A549 (cell line): Measurements from ENCODE around the gene ZNF474. TPM values are rescaled to one million over a fixed set of nuclear protein-coding genes. Genes with fewer than 3 reads are reported as not detected.

ENCODE experiments used
- ATAC-seq, 2 experiments: fragments of 200-7000 bp in 1 of 2; fragments of >200 bp in 1 of 2; cut with Nextera tagmentation in 1 of 2; cut with Tn5 transposase in 1 of 2; 3 replicates each; pipeline versions ENCODE4 v1.8.0 to v1.9.1; 2018 to 2020; ENCODE audit warnings: mild to moderate bottlenecking in 1 of 2, moderate library complexity in 1 of 2
- CTCF ChIA-PET: fragments of 300-600 bp; sonication (Branson Sonifier 250); formaldehyde crosslinking; extraction: SDS; loops from one replicate; lab custom pipeline; 2021; ENCODE audit warnings: antibody characterized with exemption, inconsistent platforms; lab: Yijun Ruan, JAX
- POLR2A ChIA-PET: fragments of 350-600 bp; formaldehyde crosslinking; extraction: SDS; loops from one replicate; lab custom pipeline; 2021; ENCODE audit warnings: antibody characterized with exemption, inconsistent platforms; lab: Yijun Ruan, JAX
- DNase-seq, 2 experiments: peaks; one replicate each; pipeline versions ENCODE4 v3.0.0 to v3.0.0-alpha.2; 2011 to 2016; ENCODE audit warnings: low read depth in 1 of 2, low spot score in 1 of 2
- FAIRE-seq: peaks from 2 replicates; lab custom pipeline; 2011; peaks lifted over from hg19 to GRCh38; lab: Jason Lieb, UNC
- H3K27ac ChIP-seq, 2 experiments: fragments of >200 bp; sonication (Bioruptor Twin); formaldehyde crosslinking; 3 replicates each; pipeline ENCODE4 v1.5.1; 2016 to 2017
- H3K4me1 ChIP-seq: fragments of >200 bp; sonication (Bioruptor Twin); formaldehyde crosslinking; 3 replicates; pipeline ENCODE4 v1.6.1; 2016
- H3K4me2 ChIP-seq: fragments of >200 bp; sonication (Bioruptor Twin); formaldehyde crosslinking; 3 replicates; pipeline ENCODE4 v1.6.1; 2016
- H3K4me3 ChIP-seq: fragments of >200 bp; sonication (Bioruptor Twin); formaldehyde crosslinking; 3 replicates; pipeline ENCODE4 v1.5.1; 2016
- H3K9me3 ChIP-seq: fragments of >200 bp; sonication (Bioruptor Twin); formaldehyde crosslinking; 3 replicates; pipeline ENCODE4 v1.6.1; 2016
- BHLHE40 ChIP-seq: IDR thresholded peaks from 2 replicates; pipeline ENCODE4 v1.6.1; 2012; ENCODE audit warnings: low read depth, low read length, inconsistent platforms
- CBX8 ChIP-seq: fragments of 200-600 bp; sonication (generic); IDR thresholded peaks from 2 replicates; pipeline ENCODE4 v1.6.1; 2016
- CEBPB ChIP-seq, 2 experiments: fragments of >200 bp in 1 of 2; sonication (Bioruptor Twin) in 1 of 2; formaldehyde crosslinking in 1 of 2; IDR thresholded peaks; 2 replicates each; pipeline ENCODE4 v1.6.1; 2012 to 2016
- EHMT2 ChIP-seq: fragments of 200-600 bp; sonication (generic); IDR thresholded peaks from 2 replicates; pipeline ENCODE4 v1.6.1; 2016; ENCODE audit warnings: antibody characterized with exemption, low read depth, mild to moderate bottlenecking, moderate library complexity
- FOSL2 ChIP-seq, 2 experiments: fragments of 450-650 bp in 1 of 2; fragments of >200 bp in 1 of 2; sonication (Bioruptor Twin) in 1 of 2; formaldehyde crosslinking; IDR thresholded peaks; 2 replicates each; pipeline versions ENCODE4 v1.5.0 to v1.6.1; 2016 to 2020; ENCODE audit warnings: mild to moderate bottlenecking in 1 of 2, moderate library complexity in 1 of 2
- FOXS1 ChIP-seq: fragments of 250-450 bp; sonication (Bioruptor Pico); IDR thresholded peaks from 2 replicates; pipeline ENCODE4 v1.5.0; 2020; ENCODE audit warnings: mild to moderate bottlenecking, moderate library complexity
- HDAC2 ChIP-seq: fragments of 200-600 bp; sonication (generic); IDR thresholded peaks from 2 replicates; pipeline ENCODE4 v1.6.1; 2016
- JUN ChIP-seq, 2 experiments: fragments of >200 bp; sonication (Bioruptor Twin); formaldehyde crosslinking; IDR thresholded peaks; 2 replicates in 1 of 2; 3 replicates in 1 of 2; pipeline ENCODE4 v1.6.1; 2016 to 2017
- JUNB ChIP-seq: fragments of >200 bp; sonication (Bioruptor Twin); formaldehyde crosslinking; IDR thresholded peaks from 2 replicates; pipeline ENCODE4 v1.6.1; 2016
- KDM1A ChIP-seq: fragments of 200-600 bp; sonication (generic); IDR thresholded peaks from 2 replicates; pipeline ENCODE4 v1.6.1; 2016; ENCODE audit warnings: low read depth, mild to moderate bottlenecking
- MAZ ChIP-seq: fragments of 150-350 bp; IDR thresholded peaks from 2 replicates; pipeline ENCODE4 v1.6.1; 2014; ENCODE audit warnings: antibody characterized with exemption, low read depth, low read length, borderline replicate concordance
- NPAS2 ChIP-seq: fragments of 250-450 bp; sonication (Bioruptor Pico); IDR thresholded peaks from 2 replicates; pipeline ENCODE4 v1.8.0; 2022; ENCODE audit warnings: mild to moderate bottlenecking, moderate library complexity, borderline replicate concordance
- PHF8 ChIP-seq: fragments of 200-600 bp; sonication (generic); IDR thresholded peaks from 2 replicates; pipeline ENCODE4 v1.6.1; 2016; ENCODE audit warnings: low read depth, mild to moderate bottlenecking, antibody characterized with exemption, moderate library complexity, borderline replicate concordance
- POLR2A ChIP-seq: IDR thresholded peaks from 2 replicates; pipeline ENCODE4 v1.6.1; 2012; ENCODE audit warnings: mild to moderate bottlenecking, low read length
- RNF2 ChIP-seq: fragments of 200-600 bp; sonication (generic); IDR thresholded peaks from 2 replicates; pipeline ENCODE4 v1.6.1; 2016; ENCODE audit warnings: low read depth, mild to moderate bottlenecking, antibody characterized with exemption, moderate library complexity, borderline replicate concordance
- TP53 ChIP-seq: fragments of 250-450 bp; sonication (Bioruptor Pico); IDR thresholded peaks from 2 replicates; pipeline ENCODE4 v1.5.0; 2021; ENCODE audit warnings: mild to moderate bottlenecking, moderate library complexity
- ZC3H11A ChIP-seq: fragments of 450-650 bp; IDR thresholded peaks from 2 replicates; pipeline ENCODE4 v1.6.1; 2014; ENCODE audit warnings: antibody characterized with exemption, mild to moderate bottlenecking
- WGBS: methylation state at CpG from one replicate; pipeline ENCODE4 v1.1.6; 2017; ENCODE audit errors: missing lambda C conversion rate; 5-methylcytosine and 5-hydroxymethylcytosine counted together
- polyA plus RNA-seq, 4 experiments: library from polyadenylated mRNA; depleted of rRNA in 3 of 4; stranded (reverse); fragments of >200 nt; fragmentation: RNase III in 1 of 4; extraction: RNeasy Plus Mini Kit Qiagen cat#74134 plus additional on column Dnase treatment in 1 of 4; gene quantifications; 2 replicates in 3 of 4; 3 replicates in 1 of 4; pipeline ENCODE4 v1.2.3, GENCODE V29; 2011 to 2017
- TF ChIP-seq, protein P1 (sequence below): fragments of 250-450 bp; sonication (Bioruptor Pico); IDR thresholded peaks from 2 replicates; pipeline ENCODE4 v1.5.0; 2020; ENCODE audit warnings: low read depth, mild to moderate bottlenecking, moderate library complexity
- TF ChIP-seq, protein P2 (sequence below): IDR thresholded peaks from 2 replicates; pipeline ENCODE4 v1.6.1; 2012
- TF ChIP-seq, protein P3 (sequence below): fragments of 200-600 bp; sonication (generic); IDR thresholded peaks from 2 replicates; pipeline ENCODE4 v1.6.1; 2016; ENCODE audit warnings: antibody characterized with exemption, mild to moderate bottlenecking, moderate library complexity
- TF ChIP-seq, protein P4 (sequence below): IDR thresholded peaks from 2 replicates; pipeline ENCODE4 v1.6.1; 2012
- TF ChIP-seq, protein P5 (sequence below): IDR thresholded peaks from 2 replicates; pipeline ENCODE4 v1.6.1; 2012; ENCODE audit warnings: low read depth, borderline replicate concordance
- TF ChIP-seq, protein P6 (sequence below): fragments of 450-650 bp; IDR thresholded peaks from 2 replicates; pipeline ENCODE4 v1.6.1; 2014; ENCODE audit warnings: antibody characterized with exemption

Gene ZNF474
- polyA plus RNA-seq, 2 of the 4 experiments (the other 2 are of a cell fraction): 0.15 to 0.30 TPM

DNA sequence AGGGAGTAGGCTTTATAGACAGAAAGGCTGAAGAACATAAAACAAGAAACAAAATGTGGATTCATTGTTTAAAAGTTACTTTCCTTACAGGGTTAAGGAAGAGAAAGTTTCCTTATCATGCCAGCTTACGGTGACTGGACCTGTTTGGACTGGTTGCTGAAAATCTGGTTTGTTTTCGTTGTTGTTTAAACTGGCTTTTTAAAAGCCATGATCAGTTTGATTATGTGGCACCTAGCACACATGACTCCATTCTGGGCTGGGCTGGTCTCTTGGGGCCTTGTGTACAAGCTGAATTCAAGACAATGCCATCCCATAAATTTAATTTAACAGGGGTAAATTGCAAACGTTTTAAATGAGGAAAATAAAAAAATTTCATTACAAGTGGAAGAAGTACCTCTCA lies 18.4 kb upstream of the ZNF474 start:
- no peaks in the 10 kb centered on the region for H3K9me3 ChIP-seq
- no peak overlapping the region for H3K27ac ChIP-seq
- H3K4me2 ChIP-seq: no peak overlapping the region
- no peak for DNase-seq
- FAIRE-seq: no peak
- no peak overlapping the region for H3K4me3 ChIP-seq
- TF ChIP-seq KDM1A (no peak), EHMT2 (no peak), JUNB (no peak)
- WGBS: 58% methylated on average over 3 of the region's 3 CpGs
- ATAC-seq: no peak
- ChIA-PET POLR2A (no interaction called here), CTCF (interaction anchor here (0.7 to 3.7 kb wide), 2 partner anchors 19 to 45 kb away, joined by 3 to 12 read pairs; no protein-coding TSS in a partner anchor)
- no peaks in the 10 kb centered on the region for H3K4me1 ChIP-seq

DNA sequence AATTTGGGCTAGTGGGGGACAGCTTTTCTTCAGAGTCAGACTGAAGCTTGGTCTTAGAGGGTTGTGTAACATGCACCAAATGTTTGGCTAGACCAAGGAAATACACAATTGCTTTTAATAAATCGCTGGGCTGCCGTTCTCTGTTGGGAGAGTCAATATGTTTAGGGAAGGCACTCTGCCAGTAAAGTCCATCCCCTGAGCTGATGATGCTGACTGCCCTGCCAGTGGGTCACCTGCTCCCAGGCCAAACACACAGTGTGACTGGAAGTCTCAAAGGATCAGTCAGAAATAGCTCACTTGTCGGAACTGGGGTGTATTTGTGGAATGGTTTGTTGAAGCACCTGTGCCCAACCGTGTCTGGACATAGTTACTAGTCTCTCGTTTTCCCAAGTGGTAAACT lies 17.9 kb upstream of the ZNF474 start:
- no peak for DNase-seq
- CTCF ChIA-PET: no interaction called here

DNA sequence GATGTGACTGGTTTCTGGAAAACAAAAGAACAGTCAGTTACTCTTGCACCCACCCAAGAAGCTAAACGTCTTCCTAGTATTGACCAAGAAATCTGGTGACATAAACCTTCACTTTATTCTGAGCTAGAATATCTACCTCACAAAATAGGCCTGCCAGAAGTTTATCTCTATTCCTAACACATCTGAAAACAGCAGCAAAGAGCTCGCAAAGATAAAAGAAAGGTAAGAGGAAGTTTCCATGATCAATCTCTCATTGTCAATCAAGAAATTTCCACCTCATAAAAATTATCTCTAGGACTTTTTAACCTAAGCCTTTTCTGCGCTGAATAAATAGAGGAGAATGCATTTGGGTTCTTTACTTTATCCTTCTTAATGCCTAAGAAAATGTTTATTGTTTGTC lies 17.3 kb upstream of the ZNF474 start:
- H3K27ac ChIP-seq: no peak overlapping the region
- DNase-seq (no peak), FAIRE-seq (no peak), ATAC-seq (no peak)
- no peak overlapping the region for H3K4me3 ChIP-seq
- no peak overlapping the region for H3K4me2 ChIP-seq
- H3K9me3 ChIP-seq: no peaks in the 10 kb centered on the region
- ChIA-PET POLR2A (no interaction called here), CTCF (interaction anchor here (1.3 to 1.5 kb wide), 2 partner anchors 13 to 84 kb away, joined by 3 to 4 read pairs; no protein-coding TSS in a partner anchor)
- no peaks in the 10 kb centered on the region for H3K4me1 ChIP-seq
- 67% methylated on average over 3 of the region's 3 CpGs for WGBS
- TF ChIP-seq, protein P1, sequence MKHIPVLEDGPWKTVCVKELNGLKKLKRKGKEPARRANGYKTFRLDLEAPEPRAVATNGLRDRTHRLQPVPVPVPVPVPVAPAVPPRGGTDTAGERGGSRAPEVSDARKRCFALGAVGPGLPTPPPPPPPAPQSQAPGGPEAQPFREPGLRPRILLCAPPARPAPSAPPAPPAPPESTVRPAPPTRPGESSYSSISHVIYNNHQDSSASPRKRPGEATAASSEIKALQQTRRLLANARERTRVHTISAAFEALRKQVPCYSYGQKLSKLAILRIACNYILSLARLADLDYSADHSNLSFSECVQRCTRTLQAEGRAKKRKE (CRISPR knock-in tag): no peak
- TF ChIP-seq, protein P2, sequence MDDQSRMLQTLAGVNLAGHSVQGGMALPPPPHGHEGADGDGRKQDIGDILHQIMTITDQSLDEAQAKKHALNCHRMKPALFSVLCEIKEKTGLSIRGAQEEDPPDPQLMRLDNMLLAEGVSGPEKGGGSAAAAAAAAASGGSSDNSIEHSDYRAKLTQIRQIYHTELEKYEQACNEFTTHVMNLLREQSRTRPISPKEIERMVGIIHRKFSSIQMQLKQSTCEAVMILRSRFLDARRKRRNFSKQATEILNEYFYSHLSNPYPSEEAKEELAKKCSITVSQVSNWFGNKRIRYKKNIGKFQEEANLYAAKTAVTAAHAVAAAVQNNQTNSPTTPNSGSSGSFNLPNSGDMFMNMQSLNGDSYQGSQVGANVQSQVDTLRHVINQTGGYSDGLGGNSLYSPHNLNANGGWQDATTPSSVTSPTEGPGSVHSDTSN: no peak
- TF ChIP-seq ZC3H11A (no peak), TP53 (CRISPR knock-in tag) (no peak), CBX8 (no peak)
- TF ChIP-seq, protein P3, sequence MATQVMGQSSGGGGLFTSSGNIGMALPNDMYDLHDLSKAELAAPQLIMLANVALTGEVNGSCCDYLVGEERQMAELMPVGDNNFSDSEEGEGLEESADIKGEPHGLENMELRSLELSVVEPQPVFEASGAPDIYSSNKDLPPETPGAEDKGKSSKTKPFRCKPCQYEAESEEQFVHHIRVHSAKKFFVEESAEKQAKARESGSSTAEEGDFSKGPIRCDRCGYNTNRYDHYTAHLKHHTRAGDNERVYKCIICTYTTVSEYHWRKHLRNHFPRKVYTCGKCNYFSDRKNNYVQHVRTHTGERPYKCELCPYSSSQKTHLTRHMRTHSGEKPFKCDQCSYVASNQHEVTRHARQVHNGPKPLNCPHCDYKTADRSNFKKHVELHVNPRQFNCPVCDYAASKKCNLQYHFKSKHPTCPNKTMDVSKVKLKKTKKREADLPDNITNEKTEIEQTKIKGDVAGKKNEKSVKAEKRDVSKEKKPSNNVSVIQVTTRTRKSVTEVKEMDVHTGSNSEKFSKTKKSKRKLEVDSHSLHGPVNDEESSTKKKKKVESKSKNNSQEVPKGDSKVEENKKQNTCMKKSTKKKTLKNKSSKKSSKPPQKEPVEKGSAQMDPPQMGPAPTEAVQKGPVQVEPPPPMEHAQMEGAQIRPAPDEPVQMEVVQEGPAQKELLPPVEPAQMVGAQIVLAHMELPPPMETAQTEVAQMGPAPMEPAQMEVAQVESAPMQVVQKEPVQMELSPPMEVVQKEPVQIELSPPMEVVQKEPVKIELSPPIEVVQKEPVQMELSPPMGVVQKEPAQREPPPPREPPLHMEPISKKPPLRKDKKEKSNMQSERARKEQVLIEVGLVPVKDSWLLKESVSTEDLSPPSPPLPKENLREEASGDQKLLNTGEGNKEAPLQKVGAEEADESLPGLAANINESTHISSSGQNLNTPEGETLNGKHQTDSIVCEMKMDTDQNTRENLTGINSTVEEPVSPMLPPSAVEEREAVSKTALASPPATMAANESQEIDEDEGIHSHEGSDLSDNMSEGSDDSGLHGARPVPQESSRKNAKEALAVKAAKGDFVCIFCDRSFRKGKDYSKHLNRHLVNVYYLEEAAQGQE: no peak

More for the DNA sequence above, 17.9 kb upstream of the ZNF474 start:
- H3K4me2 ChIP-seq: no peak overlapping the region
- no peak overlapping the region for H3K27ac ChIP-seq
- no peaks in the 10 kb centered on the region for H3K9me3 ChIP-seq
- 59% methylated on average over 5 of the region's 5 CpGs for WGBS
- no peaks in the 10 kb centered on the region for H3K4me1 ChIP-seq
- no peak for FAIRE-seq
- no peak for ATAC-seq
- TF ChIP-seq, protein P4, sequence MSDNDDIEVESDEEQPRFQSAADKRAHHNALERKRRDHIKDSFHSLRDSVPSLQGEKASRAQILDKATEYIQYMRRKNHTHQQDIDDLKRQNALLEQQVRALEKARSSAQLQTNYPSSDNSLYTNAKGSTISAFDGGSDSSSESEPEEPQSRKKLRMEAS: no peak
- TF ChIP-seq KDM1A: no peak
- TF ChIP-seq FOSL2 (IDR thresholded peaks at IDR 0.05): no peak
- no peak for TF ChIP-seq FOSL2 (CRISPR knock-in tag; IDR thresholded peaks at IDR 0.05)
- no peak for TF ChIP-seq NPAS2 (CRISPR knock-in tag)
- TF ChIP-seq, protein P5, sequence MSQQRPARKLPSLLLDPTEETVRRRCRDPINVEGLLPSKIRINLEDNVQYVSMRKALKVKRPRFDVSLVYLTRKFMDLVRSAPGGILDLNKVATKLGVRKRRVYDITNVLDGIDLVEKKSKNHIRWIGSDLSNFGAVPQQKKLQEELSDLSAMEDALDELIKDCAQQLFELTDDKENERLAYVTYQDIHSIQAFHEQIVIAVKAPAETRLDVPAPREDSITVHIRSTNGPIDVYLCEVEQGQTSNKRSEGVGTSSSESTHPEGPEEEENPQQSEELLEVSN: no peak
- TF ChIP-seq, protein P6, sequence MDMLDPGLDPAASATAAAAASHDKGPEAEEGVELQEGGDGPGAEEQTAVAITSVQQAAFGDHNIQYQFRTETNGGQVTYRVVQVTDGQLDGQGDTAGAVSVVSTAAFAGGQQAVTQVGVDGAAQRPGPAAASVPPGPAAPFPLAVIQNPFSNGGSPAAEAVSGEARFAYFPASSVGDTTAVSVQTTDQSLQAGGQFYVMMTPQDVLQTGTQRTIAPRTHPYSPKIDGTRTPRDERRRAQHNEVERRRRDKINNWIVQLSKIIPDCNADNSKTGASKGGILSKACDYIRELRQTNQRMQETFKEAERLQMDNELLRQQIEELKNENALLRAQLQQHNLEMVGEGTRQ: no peak
- TF ChIP-seq FOXS1 (CRISPR knock-in tag): no peak
- TF ChIP-seq CBX8: no peak
- TF ChIP-seq, protein P3: no peak
- TF ChIP-seq POLR2A: no peak
- no peak for TF ChIP-seq JUN (IDR thresholded peaks at IDR 0.05)
- no peak for TF ChIP-seq RNF2
- TF ChIP-seq MAZ: no peak
- TF ChIP-seq CEBPB (IDR thresholded peaks at IDR 0.05): no peak
- TF ChIP-seq PHF8: no peak
- TF ChIP-seq HDAC2: no peak
- TF ChIP-seq, protein P2: no peak
- TF ChIP-seq BHLHE40: no peak
- POLR2A ChIA-PET: no interaction called here
- no peak overlapping the region for H3K4me3 ChIP-seq
